NCI-H2107 (cell line): ENCODE measurements around the gene RPLP2.

Experiments used
- DNase-seq: peaks from one replicate; lab custom pipeline; 2025; lab: John Stamatoyannopoulos, UW

The RPLP2 gene

GRCh38 chr11:773830-774229, 35.9 kb upstream of the RPLP2 start:
- no peak for DNase-seq

GRCh38 chr11:774873-775592, 34.7 kb upstream of the RPLP2 start:
- DNase-seq = no peak

- DNase-seq = no peak
Observed at GRCh38 chr11:776263-776560, 33.6 kb upstream of the RPLP2 start.

- DNase-seq = no peak
Observed at GRCh38 chr11:776561-777287, 33.0 kb upstream of the RPLP2 start.

GRCh38 chr11:777288-778255, 32.2 kb upstream of the RPLP2 start, which contains the start of gene GATD1:
GATD1 (minus strand) TSS chr11:777487; CDS start chr11:777462, 25 bp downstream.
- peak; percentile 65 for DNase-seq

- DNase-seq = no peak
Observed at GRCh38 chr11:778976-779954, 30.5 kb upstream of the RPLP2 start.

- DNase-seq = no peak
Observed at GRCh38 chr11:779955-780532, 29.7 kb upstream of the RPLP2 start.

GRCh38 chr11:782264-783174, 27.2 kb upstream of the RPLP2 start:
- DNase-seq = no peak

- DNase-seq = peak; percentile 53
Observed at GRCh38 chr11:783581-784015, 26.2 kb upstream of the RPLP2 start.

- no peak for DNase-seq
Observed at GRCh38 chr11:786235-787083, 23.3 kb upstream of the RPLP2 start.

- no peak for DNase-seq
Observed at GRCh38 chr11:787084-787675, 22.6 kb upstream of the RPLP2 start.

GRCh38 chr11:788009-788640, 21.6 kb upstream of the RPLP2 start:
- DNase-seq = no peak

GRCh38 chr11:788953-789940, 20.5 kb upstream of the RPLP2 start:
- DNase-seq = no peak

GRCh38 chr11:789943-790342, 19.8 kb upstream of the RPLP2 start, which contains the start of gene CEND1:
CEND1 (minus strand) TSS chr11:790090; CDS start chr11:788576, 1,514 bp downstream.
- no peak for DNase-seq

- DNase-seq = no peak
Observed at GRCh38 chr11:790721-791564, 18.8 kb upstream of the RPLP2 start.
